T-helper 22 cell (primary cell): ENCODE results near the gene SYNGR3.
"Not testable (repeated sequence)": the region's sequence is repeated elsewhere in the genome, so short reads cannot be mapped to it uniquely, and the experiment has no call there.

Experiments
- DNase-seq: peaks from one replicate; pipeline ENCODE4 v3.0.0-alpha.2; 2020; ENCODE audit warnings: low read depth

SYNGR3 gene

DNA sequence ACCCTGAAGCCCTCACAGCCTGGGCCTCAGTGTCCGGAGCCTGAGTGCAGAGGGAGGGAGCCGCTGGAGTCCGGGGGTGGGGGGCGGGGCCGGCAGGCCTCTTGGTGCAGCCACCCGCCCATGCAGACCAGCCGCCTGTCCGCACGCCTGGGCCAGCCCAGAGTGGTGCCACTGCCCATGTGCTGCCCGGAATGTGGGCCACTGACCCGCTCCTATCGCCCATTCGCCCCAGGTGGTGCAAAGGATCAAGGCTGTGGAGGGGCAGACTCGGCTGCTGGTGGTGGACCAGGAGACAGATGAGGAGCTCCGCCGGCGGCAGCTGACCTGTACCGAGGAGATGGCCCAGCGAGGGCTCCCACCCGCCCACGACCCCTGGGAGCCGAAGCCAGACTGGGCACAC lies 39.6 kb downstream of the SYNGR3 start:
- no peak for DNase-seq

DNA sequence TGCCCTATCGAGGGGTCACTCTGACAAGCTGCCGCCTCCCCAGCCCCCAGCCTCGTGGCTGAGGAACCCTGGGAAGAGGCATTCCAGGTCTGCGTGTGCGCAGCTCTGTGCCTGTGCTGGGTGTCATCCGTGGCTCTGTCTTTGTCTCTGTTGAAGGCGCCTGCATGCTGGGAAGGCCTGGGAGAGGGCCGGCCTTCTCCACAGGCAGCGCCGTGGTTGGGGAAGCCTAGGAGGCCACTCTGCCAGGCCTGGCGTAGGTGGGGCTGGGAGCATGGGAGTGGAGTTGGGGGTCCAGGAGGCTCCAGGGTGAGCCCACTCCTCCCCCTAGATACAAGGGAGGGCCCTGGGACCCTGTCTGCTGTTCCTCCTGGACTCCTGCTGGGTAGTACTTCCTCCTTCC lies 40.3 kb downstream of the SYNGR3 start:
- DNase-seq, result no peak

DNA sequence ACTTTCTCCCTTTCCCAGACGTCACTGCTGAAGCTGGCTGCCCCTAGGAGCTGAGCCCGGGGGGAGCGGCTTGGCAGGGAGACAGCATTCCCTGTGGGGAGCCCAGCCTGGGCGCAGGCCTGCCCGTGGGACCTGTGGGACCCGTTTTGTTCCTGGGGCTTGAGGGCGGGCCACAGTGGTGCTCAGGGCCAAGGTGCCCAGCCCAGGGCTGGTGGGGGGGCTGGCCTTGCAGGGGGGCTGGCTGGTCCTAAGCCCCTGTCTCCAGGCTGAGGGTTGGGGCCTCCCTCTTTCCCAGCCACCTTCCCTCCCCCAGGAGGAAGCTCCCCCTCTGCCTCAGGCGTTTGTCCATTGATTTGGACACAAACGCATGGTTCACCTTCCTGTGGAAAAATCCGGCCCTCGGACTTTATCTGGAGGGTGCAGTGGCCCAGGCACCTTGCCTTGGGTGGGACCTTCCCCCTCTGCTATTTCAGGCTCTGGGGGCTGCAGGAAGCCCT lies 41.4 kb downstream of the SYNGR3 start:
- DNase-seq, result no peak

DNA sequence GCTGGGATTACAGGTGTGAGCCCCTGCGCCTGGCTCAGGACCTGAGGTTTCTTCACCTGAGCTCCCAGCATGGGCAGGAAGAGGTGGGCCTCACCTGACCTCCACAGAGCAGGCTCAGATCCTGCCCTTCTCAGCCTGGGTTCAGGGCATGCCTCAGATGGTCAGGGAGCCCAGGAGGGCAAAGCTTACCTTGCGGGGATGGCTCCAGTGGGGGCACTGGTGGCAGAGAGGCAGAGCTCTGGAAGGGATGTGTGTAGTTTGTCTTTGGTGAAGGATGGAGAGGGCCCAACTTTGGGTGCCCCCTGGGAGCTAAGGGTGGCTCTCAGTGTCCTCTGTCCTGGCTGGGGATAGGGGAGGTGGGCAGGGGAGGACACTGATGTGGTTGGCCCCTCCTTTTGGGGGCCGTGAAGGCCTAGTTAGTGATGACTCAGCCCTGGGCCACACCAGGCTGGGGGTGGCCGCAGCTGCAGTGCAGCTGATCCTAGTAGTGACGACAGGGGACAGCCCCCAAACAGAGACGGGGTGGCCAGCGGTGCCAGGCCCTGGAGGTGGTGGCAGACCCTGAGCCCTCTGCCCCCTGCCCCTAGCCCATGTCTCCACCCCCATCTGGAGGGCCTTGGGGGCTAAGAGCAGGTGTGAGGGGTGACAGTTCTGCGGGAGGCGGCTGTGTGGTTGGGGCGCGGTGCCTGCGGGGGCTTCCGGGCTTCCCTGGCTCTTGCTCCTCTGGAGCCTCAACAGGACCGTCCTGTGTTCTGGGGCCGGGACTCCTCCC lies 42.7 kb downstream of the SYNGR3 start:
- no peak for DNase-seq

- DNase-seq, result no peak
Observed at GRCh38 chr16:2033057-2033908, 43.5 kb downstream of the SYNGR3 start.

DNA sequence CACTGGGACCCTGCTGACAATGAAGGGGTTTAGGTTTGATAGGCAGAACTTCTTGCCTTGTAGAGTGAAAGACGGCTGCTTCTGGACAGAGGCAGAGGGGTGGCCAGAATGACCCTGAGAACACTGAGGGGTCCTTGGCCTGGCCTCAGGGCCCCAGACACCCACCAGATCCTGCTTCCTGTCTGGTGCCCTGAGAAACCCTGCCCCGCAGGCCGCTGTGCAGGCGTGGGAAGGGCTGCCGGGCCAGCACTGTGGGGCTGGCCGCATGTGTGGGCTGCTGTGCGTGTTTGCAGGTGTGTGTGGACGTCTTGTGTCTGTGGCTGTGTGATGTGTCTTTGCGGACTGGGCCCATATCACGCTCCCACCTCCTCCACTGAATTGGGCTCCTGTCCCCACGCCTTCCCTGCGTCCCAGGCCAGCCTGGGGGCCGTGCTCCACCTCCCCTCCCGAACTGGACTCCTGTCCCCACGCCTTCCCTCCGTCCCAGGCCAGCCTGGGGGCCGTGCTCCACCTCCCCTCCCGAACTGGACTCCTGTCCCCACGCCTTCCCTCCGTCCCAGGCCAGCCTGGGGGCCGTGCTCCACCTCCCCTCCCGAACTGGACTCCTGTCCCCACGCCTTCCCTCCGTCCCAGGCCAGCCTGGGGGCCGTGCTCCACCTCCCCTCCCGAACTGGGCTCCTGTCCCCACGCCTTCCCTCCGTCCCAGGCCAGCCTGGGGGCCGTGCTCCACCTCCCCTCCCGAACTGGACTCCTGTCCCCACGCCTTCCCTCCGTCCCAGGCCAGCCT lies 44.3 kb downstream of the SYNGR3 start:
- not testable (repeated sequence) for DNase-seq

DNA sequence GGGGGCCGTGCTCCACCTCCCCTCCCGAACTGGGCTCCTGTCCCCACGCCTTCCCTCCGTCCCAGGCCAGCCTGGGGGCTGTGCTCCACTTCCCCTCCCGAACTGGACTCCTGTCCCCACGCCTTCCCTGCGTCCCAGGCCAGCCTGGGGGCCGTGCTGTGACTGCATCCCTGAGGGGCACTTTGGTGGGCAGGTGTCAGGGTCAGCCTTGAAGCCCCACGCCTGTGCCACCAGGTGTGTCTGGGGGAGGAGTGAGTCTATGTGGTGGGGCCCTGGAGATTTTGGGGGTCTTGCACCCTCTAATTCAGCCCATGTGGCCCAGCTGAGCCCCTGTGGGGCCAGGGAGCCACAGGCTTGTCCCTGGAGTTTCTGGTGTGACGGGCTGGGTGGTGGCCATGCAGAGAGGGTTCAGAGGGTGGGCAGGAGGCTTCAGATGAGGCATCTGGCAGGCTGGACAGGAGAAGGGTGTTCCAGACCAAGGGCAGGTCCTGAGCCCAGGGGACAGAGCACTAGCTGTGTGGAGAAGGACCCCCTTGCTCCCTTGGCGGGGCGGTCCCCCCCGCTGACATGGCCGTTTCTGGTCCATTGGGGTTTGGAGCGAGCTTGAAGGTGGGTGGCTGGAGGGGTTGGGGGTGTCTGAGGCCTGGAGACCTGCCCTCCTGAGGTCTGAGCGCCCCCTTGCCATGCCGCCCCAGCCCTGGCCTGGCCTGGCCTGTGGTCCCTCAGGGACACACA lies 45.1 kb downstream of the SYNGR3 start:
- no peak for DNase-seq

GRCh38 chr16:2035431-2036199 lies 45.8 kb downstream of the SYNGR3 start:
- no peak for DNase-seq

- no peak for DNase-seq
Observed at GRCh38 chr16:2036200-2036966, 46.6 kb downstream of the SYNGR3 start.

- DNase-seq, result no peak
Observed at GRCh38 chr16:2037115-2037514, 47.3 kb downstream of the SYNGR3 start.

GRCh38 chr16:2037647-2038381 lies 48.0 kb downstream of the SYNGR3 start:
- no peak for DNase-seq

GRCh38 chr16:2038382-2039231 lies 48.8 kb downstream of the SYNGR3 start:
- DNase-seq, result no peak

GRCh38 chr16:2039274-2040031 lies 49.7 kb downstream of the SYNGR3 start:
- no peak for DNase-seq

DNA sequence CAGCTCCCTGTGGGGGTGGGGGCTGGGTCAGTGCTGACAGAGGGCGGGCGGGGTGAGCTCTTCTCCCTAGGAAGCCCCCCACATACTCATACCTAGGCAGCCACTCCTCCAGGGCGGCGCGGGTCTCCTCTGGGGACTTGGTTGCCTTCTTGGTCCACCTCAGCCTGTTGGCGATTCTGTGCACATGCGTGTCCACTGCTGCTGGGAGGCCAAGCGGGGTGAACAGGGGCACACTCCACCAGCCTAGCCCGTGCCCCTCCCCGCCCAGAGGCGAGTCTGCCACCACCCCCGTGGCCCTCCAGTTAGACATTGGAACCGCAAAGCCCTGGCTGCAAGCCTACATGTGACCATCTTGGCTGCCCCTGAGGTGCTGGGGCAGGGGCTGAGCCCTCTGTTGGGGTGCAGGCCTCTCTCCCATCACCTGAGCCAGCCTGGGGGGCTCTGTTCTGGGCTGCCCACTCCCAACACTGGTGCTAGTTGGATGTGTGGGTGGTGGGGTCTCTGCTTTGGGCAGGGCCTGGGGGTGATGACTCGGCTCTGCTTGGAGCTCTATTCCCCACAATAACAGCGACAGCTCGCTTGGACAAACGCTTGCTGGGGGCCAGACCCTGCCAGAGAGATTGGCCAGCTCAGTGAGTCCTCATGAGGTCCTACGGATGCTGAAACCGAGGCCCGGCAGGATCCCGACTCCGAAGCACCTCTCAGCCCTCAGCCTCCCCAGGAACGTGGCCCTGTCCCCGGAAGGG lies 50.4 kb downstream of the SYNGR3 start:
- no peak for DNase-seq

GRCh38 chr16:2040787-2041522 lies 51.2 kb downstream of the SYNGR3 start:
- no peak for DNase-seq
